Measurements from ENCODE around the gene ANAPC5.

ANAPC5 gene

DNA sequence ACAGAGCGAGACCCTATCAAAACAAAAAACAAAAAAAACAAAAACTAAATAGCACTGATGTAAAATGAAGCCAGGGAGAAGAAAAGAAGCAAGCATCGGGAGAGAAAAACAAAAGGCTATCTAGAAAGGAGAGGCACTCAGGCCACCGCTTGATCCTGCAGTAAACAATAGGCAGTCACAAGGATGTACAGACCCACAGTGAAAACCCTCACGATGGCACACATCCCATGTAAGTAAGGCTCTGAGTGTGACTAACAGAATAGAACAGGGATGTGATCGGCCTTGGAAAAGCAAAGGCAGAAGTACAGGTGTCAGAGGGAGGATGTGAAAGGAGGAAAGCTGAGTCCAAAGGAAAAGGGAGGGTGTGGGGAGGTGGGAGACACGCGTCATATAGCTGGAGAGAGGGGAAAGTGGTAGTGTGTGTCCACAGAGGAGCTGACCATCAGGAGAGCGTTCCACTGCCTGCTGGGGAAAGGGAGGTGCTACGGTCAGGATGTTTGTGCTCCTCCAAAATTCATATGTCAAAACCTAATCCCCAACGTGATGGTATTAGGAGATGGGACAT, 87.2 kb downstream of the ANAPC5 start:
- H3K4me3 ChIP-seq (ENCODE audit: low read depth, low read length) = no peak overlapping the region
- DNase-seq (ENCODE audit: low read depth) = no peak
- TF ChIP-seq, protein P1, sequence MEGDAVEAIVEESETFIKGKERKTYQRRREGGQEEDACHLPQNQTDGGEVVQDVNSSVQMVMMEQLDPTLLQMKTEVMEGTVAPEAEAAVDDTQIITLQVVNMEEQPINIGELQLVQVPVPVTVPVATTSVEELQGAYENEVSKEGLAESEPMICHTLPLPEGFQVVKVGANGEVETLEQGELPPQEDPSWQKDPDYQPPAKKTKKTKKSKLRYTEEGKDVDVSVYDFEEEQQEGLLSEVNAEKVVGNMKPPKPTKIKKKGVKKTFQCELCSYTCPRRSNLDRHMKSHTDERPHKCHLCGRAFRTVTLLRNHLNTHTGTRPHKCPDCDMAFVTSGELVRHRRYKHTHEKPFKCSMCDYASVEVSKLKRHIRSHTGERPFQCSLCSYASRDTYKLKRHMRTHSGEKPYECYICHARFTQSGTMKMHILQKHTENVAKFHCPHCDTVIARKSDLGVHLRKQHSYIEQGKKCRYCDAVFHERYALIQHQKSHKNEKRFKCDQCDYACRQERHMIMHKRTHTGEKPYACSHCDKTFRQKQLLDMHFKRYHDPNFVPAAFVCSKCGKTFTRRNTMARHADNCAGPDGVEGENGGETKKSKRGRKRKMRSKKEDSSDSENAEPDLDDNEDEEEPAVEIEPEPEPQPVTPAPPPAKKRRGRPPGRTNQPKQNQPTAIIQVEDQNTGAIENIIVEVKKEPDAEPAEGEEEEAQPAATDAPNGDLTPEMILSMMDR (IDR thresholded peaks at IDR 0.05; ENCODE audit: low read depth, low read length, missing control alignments) = no peak

DNA sequence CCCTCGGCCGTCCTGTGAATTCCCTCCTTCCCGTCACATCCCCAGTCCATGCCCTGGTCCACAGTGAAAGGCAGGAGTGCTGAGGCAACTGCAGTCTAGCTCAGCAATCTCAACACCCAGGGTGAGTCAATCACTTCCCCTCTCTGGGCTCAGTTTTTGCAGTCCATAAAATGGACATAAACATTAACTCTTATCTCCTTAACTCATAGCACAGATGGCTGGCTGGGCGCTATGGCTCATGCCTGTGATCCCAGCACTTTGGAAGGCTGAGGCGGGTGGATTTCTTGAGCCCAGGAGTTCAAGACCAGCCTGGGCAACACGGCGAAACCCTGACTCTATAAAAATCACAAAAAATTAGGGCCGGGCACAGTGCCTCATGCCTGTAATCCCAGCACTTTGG, 88.1 kb downstream of the ANAPC5 start:
- H3K4me3 ChIP-seq (ENCODE audit: low read depth, low read length) = no peak overlapping the region
- no peak for DNase-seq (ENCODE audit: low read depth)
- TF ChIP-seq, protein P1 (IDR thresholded peaks at IDR 0.05; ENCODE audit: low read depth, low read length, missing control alignments) = no peak

DNA sequence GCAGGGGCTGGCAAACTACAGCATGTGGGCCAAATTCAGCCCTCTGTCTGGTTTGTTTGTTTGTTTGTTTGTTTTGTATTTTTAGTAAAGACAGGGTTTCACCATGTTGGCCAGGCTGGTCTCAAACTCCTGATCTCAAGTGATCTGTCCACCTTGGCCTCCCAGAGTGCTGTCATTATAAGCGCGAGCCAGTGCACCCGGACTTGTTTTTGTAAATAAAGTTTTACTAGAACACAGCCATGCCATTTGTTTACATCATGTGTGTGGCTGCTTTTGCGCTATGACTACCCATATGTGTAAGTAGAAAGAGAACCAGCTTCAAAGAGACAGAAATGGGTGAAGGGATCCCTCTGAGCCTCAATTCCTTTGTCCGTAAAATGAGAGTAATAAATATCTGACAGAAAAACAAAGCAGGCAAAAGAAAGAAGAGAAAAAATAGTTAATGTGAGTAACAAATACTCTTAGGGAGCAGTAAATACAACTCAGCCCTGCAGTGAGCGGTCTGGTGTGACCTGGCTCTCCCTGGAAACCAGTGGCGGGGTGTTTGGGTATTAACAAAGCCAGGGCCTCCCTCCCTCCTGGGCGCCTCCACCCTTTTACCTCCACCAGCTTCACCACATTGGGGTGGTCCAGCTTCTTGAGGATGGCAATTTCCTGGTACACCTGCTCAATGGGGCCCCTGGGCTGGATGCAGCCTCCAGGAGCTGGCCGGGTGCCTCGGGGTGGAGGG, 88.8 kb downstream of the ANAPC5 start:
- no peak overlapping the region for H3K4me3 ChIP-seq (ENCODE audit: low read depth, low read length)
- no peak for DNase-seq (ENCODE audit: low read depth)
- TF ChIP-seq, protein P1 (IDR thresholded peaks at IDR 0.05; ENCODE audit: low read depth, low read length, missing control alignments) = no peak

DNA sequence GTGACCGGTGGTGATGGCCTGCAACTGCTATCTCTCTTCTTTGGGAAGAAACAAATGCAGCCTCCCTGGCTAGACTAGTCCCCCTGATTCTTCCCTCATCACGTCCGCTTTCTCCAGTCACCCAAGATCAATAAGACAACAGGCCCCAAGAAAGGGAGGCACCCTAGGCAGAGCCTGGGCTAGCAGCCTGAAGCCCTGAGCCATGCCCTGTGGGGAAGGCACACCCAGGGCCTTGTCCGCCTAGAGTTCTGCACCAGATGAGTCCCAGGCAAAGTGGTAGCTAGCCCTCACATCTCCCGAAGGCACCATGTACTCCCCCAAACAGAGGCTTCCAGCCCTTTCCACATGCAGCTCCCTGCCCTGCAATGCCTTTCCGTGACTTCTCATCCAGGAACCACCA, 90.8 kb downstream of the ANAPC5 start:
- TF ChIP-seq, protein P1 (IDR thresholded peaks at IDR 0.05; ENCODE audit: low read depth, low read length, missing control alignments) = peak; percentile 8
- H3K4me3 ChIP-seq (ENCODE audit: low read depth, low read length) = no peak overlapping the region
- DNase-seq (ENCODE audit: low read depth) = no peak

DNA sequence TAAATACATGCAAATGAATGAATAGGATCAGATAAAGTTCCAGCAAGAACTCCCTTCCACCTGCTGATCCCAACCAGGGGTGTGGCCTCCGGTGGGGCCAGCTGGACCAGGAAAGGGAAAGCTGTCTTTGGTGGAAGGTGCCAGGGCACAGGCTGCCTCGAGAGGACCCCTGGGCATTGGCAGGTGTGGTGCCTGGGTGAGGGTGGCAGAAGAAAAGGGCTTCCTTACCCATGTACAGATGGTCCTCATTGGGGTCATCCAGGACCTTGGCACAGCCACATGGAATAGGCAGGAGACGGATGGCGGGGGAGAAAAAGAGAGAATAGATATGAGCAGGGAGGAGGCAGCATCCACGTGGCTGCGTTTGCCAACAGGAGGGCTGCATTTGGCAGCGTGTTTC, 92.1 kb downstream of the ANAPC5 start:
- DNase-seq (ENCODE audit: low read depth) = no peak
- TF ChIP-seq, protein P1 (IDR thresholded peaks at IDR 0.05; ENCODE audit: low read depth, low read length, missing control alignments) = no peak
- no peak overlapping the region for H3K4me3 ChIP-seq (ENCODE audit: low read depth, low read length)

DNA sequence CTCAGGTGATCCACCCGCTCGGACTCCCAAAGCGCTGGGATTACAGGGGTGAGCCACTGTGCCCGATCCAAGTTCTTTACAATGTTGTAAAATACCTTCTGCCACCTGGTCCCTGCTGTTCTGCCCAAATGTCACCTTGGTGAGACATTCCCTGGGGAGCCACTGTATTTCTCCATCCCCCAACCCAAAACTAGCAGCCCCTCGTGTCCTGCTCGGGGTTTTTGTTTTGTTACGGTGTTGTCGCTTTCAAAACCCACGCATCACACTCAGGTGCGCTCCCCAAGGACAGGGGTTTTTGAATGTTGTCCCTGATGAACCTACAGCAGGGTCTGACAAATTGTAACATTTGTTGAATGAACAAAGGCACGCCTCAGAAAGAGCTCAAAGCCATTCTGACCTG, 93.1 kb downstream of the ANAPC5 start:
- TF ChIP-seq, protein P1 (IDR thresholded peaks at IDR 0.05; ENCODE audit: low read depth, low read length, missing control alignments) = no peak
- no peak overlapping the region for H3K4me3 ChIP-seq (ENCODE audit: low read depth, low read length)
- no peak for DNase-seq (ENCODE audit: low read depth)

Data from GM12864 (cell line).